IPS-18c (cell line): Measurements from ENCODE around the gene FA2H.

Source experiments
- H3K4me3 ChIP-seq: 2 replicates; pipeline ENCODE4 v1.7.0; 2013; ENCODE audit warnings: low read depth, mild to moderate bottlenecking, low read length, moderate library complexity; ENCODE audit not compliant: insufficient read depth
- H3K9me3 ChIP-seq: one replicate; pipeline ENCODE4 v1.6.1; 2013; ENCODE audit warnings: mild to moderate bottlenecking, low read length, moderate library complexity; ENCODE audit not compliant: control insufficient read depth, insufficient read depth

Gene FA2H

GRCh38 chr16:74718140-74718539 lies 56.5 kb downstream of the FA2H start:
- H3K9me3 ChIP-seq = no peaks in the 10 kb centered on the region
- H3K4me3 ChIP-seq = no peak overlapping the region

GRCh38 chr16:74717367-74717766 lies 57.3 kb downstream of the FA2H start:
- Histone ChIP-seq H3K9me3 (no peaks in the 10 kb centered on the region), H3K4me3 (no peak overlapping the region)

GRCh38 chr16:74716355-74716754 lies 58.3 kb downstream of the FA2H start:
- Histone ChIP-seq H3K9me3 (no peaks in the 10 kb centered on the region), H3K4me3 (no peak overlapping the region)

- H3K9me3 ChIP-seq = no peaks in the 10 kb centered on the region
- no peak overlapping the region for H3K4me3 ChIP-seq
Observed at GRCh38 chr16:74713876-74714275, 60.7 kb downstream of the FA2H start.

- Histone ChIP-seq H3K9me3 (no peaks in the 10 kb centered on the region), H3K4me3 (no peak overlapping the region)
Observed at GRCh38 chr16:74713325-74713724, 61.3 kb downstream of the FA2H start.

GRCh38 chr16:74711938-74712337 lies 62.7 kb downstream of the FA2H start:
- Histone ChIP-seq H3K4me3 (no peak overlapping the region), H3K9me3 (peaks cover 2% of the 10 kb centered on the region)

- peaks cover 2% of the 10 kb centered on the region for H3K9me3 ChIP-seq
- no peak overlapping the region for H3K4me3 ChIP-seq
Observed at GRCh38 chr16:74710401-74710800, 64.2 kb downstream of the FA2H start.

GRCh38 chr16:74709441-74709877 lies 65.2 kb downstream of the FA2H start:
- peaks cover 2% of the 10 kb centered on the region for H3K9me3 ChIP-seq

GRCh38 chr16:74700438-74701225 lies 74.0 kb downstream of the FA2H start, which contains the start of gene MLKL:
Gene MLKL (minus strand): TSS chr16:74700862. CDS start chr16:74695757, 5,105 bp downstream.
- peak within 1 kb of the TSS; percentile 66 for H3K4me3 ChIP-seq
- no peaks in the 10 kb centered on the region for H3K9me3 ChIP-seq

More at GRCh38 chr16:74709441-74709877, 65.2 kb downstream of the FA2H start:
- no peak overlapping the region for H3K4me3 ChIP-seq

GRCh38 chr16:74700116-74700437 lies 74.5 kb downstream of the FA2H start:
- H3K4me3 ChIP-seq = peak overlapping the region; percentile 66
- no peaks in the 10 kb centered on the region for H3K9me3 ChIP-seq

- no peaks in the 10 kb centered on the region for H3K9me3 ChIP-seq
- H3K4me3 ChIP-seq = peak overlapping the region; percentile 66
Observed at GRCh38 chr16:74699666-74700065, 75.0 kb downstream of the FA2H start.

GRCh38 chr16:74698222-74698621 lies 76.4 kb downstream of the FA2H start:
- H3K4me3 ChIP-seq = no peak overlapping the region
- no peaks in the 10 kb centered on the region for H3K9me3 ChIP-seq

- Histone ChIP-seq H3K9me3 (no peaks in the 10 kb centered on the region), H3K4me3 (no peak overlapping the region; the same call in 1 of the 2 replicates)
Observed at GRCh38 chr16:74695450-74696422, 78.9 kb downstream of the FA2H start.

GRCh38 chr16:74691093-74691855 lies 83.3 kb downstream of the FA2H start:
- Histone ChIP-seq H3K9me3 (no peaks in the 10 kb centered on the region), H3K4me3 (no peak overlapping the region)

- Histone ChIP-seq H3K9me3 (no peaks in the 10 kb centered on the region), H3K4me3 (no peak overlapping the region)
Observed at GRCh38 chr16:74682556-74682955, 92.1 kb downstream of the FA2H start.

GRCh38 chr16:74680681-74681080 lies 93.9 kb downstream of the FA2H start:
- H3K4me3 ChIP-seq = no peak overlapping the region

GRCh38 chr16:74679983-74680382 lies 94.6 kb downstream of the FA2H start:
- H3K4me3 ChIP-seq = no peak overlapping the region
- H3K9me3 ChIP-seq = no peaks in the 10 kb centered on the region

More at GRCh38 chr16:74680681-74681080, 93.9 kb downstream of the FA2H start:
- H3K9me3 ChIP-seq = no peaks in the 10 kb centered on the region
